GM12878 (cell line): ENCODE data around the gene IRF6. TPM values are rescaled to one million over a fixed set of nuclear protein-coding genes. Genes with fewer than 3 reads are reported as not detected.

ENCODE experiments used
- ATAC-seq: fragments of 200-7000 bp; cut with Tn5 transposase; 3 replicates; pipeline ENCODE4 v1.9.1; 2020; ENCODE audit warnings: mild to moderate bottlenecking, moderate library complexity
- BruUV-seq: library from RNA; stranded (reverse); fragments of 400-500 nt; replicated peaks from 2 replicates; lab custom pipeline; 2021; lab: Mats Ljungman, UMichigan
- CTCF ChIA-PET: fragments of 300-600 bp; sonication (Branson Sonifier 250); formaldehyde crosslinking; extraction: SDS; loops from one replicate; lab custom pipeline; 2021; ENCODE audit warnings: inconsistent platforms; lab: Yijun Ruan, JAX
- POLR2A ChIA-PET: fragments of 350-600 bp; formaldehyde crosslinking; extraction: SDS; loops from one replicate; lab custom pipeline; 2021; ENCODE audit warnings: inconsistent platforms; lab: Charles Lee
- RAD21 ChIA-PET: fragments of 300-600 bp; sonication (Branson Sonifier 250); formaldehyde crosslinking; loops from one replicate; lab custom pipeline; 2023; ENCODE audit warnings: antibody characterized with exemption; ENCODE audit not compliant: unreplicated experiment; lab: Charles Lee
- SMC1A ChIA-PET: fragments of 300-600 bp; sonication (Branson Sonifier 250); formaldehyde crosslinking; loops from one replicate; lab custom pipeline; 2023; ENCODE audit not compliant: unreplicated experiment, uncharacterized antibody; lab: Charles Lee
- DNase-seq: peaks from one replicate; pipeline ENCODE4 v3.0.0-alpha.2; 2011; ENCODE audit warnings: low read depth, low spot score
- FAIRE-seq: peaks from 3 replicates; lab custom pipeline; 2011; peaks lifted over from hg19 to GRCh38; lab: Jason Lieb, UNC
- H2AFZ ChIP-seq: 2 replicates; pipeline ENCODE4 v1.6.0; 2011; ENCODE audit warnings: low read depth, low read length, control low read depth; ENCODE audit not compliant: control insufficient read depth
- H3K27ac ChIP-seq: 2 replicates; pipeline ENCODE4 v1.5.1; 2011; ENCODE audit warnings: control low read depth; ENCODE audit not compliant: control insufficient read depth, insufficient read depth
- H3K27me3 ChIP-seq, 2 experiments: replicated peaks in 1 of 2; 2 replicates each; pipeline versions ENCODE4 v1.6.0 to v1.6.1; 2011; ENCODE audit warnings: low read length in 1 of 2; ENCODE audit not compliant: control insufficient read depth in 2 of 2, insufficient read depth in 2 of 2
- H3K36me3 ChIP-seq, 2 experiments: 2 replicates each; pipeline ENCODE4 v1.5.1; 2011; ENCODE audit warnings: low read length in 1 of 2; ENCODE audit not compliant: control insufficient read depth in 2 of 2, insufficient read depth in 2 of 2
- H3K4me1 ChIP-seq: 2 replicates; pipeline ENCODE4 v1.6.1; 2011; ENCODE audit warnings: mild to moderate bottlenecking, low read length, moderate library complexity, mixed read lengths; ENCODE audit not compliant: control insufficient read depth, insufficient read depth
- H3K4me2 ChIP-seq: 2 replicates; pipeline ENCODE4 v1.6.0; 2011; ENCODE audit warnings: control low read depth; ENCODE audit not compliant: control insufficient read depth, insufficient read depth
- H3K4me3 ChIP-seq: fragments of 200-600 bp; sonication (generic); 2 replicates; pipeline ENCODE4 v1.5.1; 2016
- H3K79me2 ChIP-seq: 2 replicates; pipeline ENCODE4 v1.6.0; 2011; ENCODE audit warnings: low read length; ENCODE audit not compliant: control insufficient read depth, insufficient read depth
- H3K9ac ChIP-seq: 2 replicates; pipeline ENCODE4 v1.8.0; 2011; ENCODE audit warnings: low read length, control low read depth, mixed read lengths; ENCODE audit not compliant: control insufficient read depth, insufficient read depth
- H3K9me3 ChIP-seq: replicated peaks from 3 replicates; pipeline ENCODE4 v1.5.1; 2011; ENCODE audit warnings: mild to moderate bottlenecking, low read length; ENCODE audit not compliant: control insufficient read depth, insufficient read depth
- H4K20me1 ChIP-seq: 2 replicates; pipeline ENCODE4 v1.6.0; 2011; ENCODE audit not compliant: control insufficient read depth, insufficient read depth
- DPF2 ChIP-seq: fragments of 450-650 bp; IDR thresholded peaks from 2 replicates; pipeline ENCODE4 v1.6.1; 2017; ENCODE audit warnings: mild to moderate bottlenecking
- ETV6 ChIP-seq, 2 experiments: fragments of 450-650 bp in 1 of 2; IDR thresholded peaks in 1 of 2; conservative IDR thresholded peaks in 1 of 2; 2 replicates each; pipeline ENCODE4 v1.6.1; 2014; ENCODE audit warnings: antibody characterized with exemption in 1 of 2, borderline replicate concordance in 1 of 2, low read depth in 1 of 2, mild to moderate bottlenecking in 1 of 2, moderate library complexity in 1 of 2
- JUNB ChIP-seq: IDR thresholded peaks from 2 replicates; pipeline ENCODE4 v1.6.1; 2016; ENCODE audit warnings: antibody characterized with exemption, mild to moderate bottlenecking
- JUND ChIP-seq: IDR thresholded peaks from 2 replicates; pipeline ENCODE4 v1.6.1; 2012; ENCODE audit warnings: low read depth, mild to moderate bottlenecking, low read length, improper control_type of control experiment, moderate library complexity
- NR2F1 ChIP-seq: fragments of 450-650 bp; conservative IDR thresholded peaks from 2 replicates; pipeline ENCODE4 v1.6.1; 2017; ENCODE audit warnings: mild to moderate bottlenecking
- POLR2A ChIP-seq: IDR thresholded peaks from 2 replicates; pipeline ENCODE4 v1.6.1; 2011; ENCODE audit warnings: low read depth, mild to moderate bottlenecking, low read length
- RB1 ChIP-seq: fragments of 450-650 bp; formaldehyde crosslinking; IDR thresholded peaks from 2 replicates; pipeline ENCODE4 v1.6.1; 2017; ENCODE audit warnings: mild to moderate bottlenecking, borderline replicate concordance
- RELB ChIP-seq: fragments of 450-650 bp; IDR thresholded peaks from 2 replicates; pipeline ENCODE4 v1.6.1; 2017; ENCODE audit warnings: low read depth, mild to moderate bottlenecking, moderate library complexity
- SPI1 ChIP-seq: IDR thresholded peaks from 2 replicates; pipeline ENCODE4 v1.6.1; 2011; ENCODE audit warnings: low read depth, mild to moderate bottlenecking, low read length, moderate library complexity, borderline replicate concordance; ENCODE audit not compliant: insufficient read depth
- STAT1 ChIP-seq: fragments of 450-650 bp; conservative IDR thresholded peaks from 2 replicates; pipeline ENCODE4 v1.6.1; 2014; ENCODE audit warnings: antibody characterized with exemption, mild to moderate bottlenecking
- ZBTB4 ChIP-seq: fragments of 450-650 bp; formaldehyde crosslinking; IDR thresholded peaks from 2 replicates; pipeline ENCODE4 v1.4.0; 2022; ENCODE audit warnings: mild to moderate bottlenecking, moderate library complexity
- WGBS: methylation state at CpG from one replicate; pipeline ENCODE4 v1.1.6; 2016; ENCODE audit warnings: low lambda C conversion rate; ENCODE audit not compliant: insufficient replicate concordance, insufficient coverage; ENCODE audit errors: missing lambda C conversion rate; 5-methylcytosine and 5-hydroxymethylcytosine counted together
- in situ Hi-C: fragments of 300-500 bp; cut with MboI; formaldehyde crosslinking; loops from 9 replicates; pipeline ENCODE4 v1.14.3; 2018; ENCODE audit warnings: mixed read lengths
- intact Hi-C: fragments of 100-400 bp; cut with micrococcal nuclease; formaldehyde crosslinking; loops from one replicate; pipeline ENCODE4 v1.14.2; 2022; ENCODE audit not compliant: unreplicated experiment
- polyA plus RNA-seq, 11 experiments: library from polyadenylated mRNA; depleted of rRNA in 4 of 11; unstranded in 6 of 11; stranded (reverse) in 5 of 11; fragments of >200 nt; fragmentation: Nextera tagmentation in 4 of 11; fragmentation: Illumina TruSeq in 1 of 11; extraction: Ambion mirVana in 4 of 11; extraction: Trizol in 1 of 11; gene quantifications; 1 replicate in 1 of 11; 2 replicates in 10 of 11; pipeline versions ENCODE4 v1.2.1 to v1.2.3, GENCODE V29; 2011 to 2016; ENCODE audit warnings: inconsistent platforms in 2 of 11, missing spikeins in 2 of 11, low read depth in 1 of 11
- total RNA-seq, 4 experiments: library from RNA; depleted of rRNA in 3 of 4; stranded (reverse); fragments of >200 nt in 3 of 4; fragmentation: Illumina TruSeq in 1 of 4; extraction: Trizol in 1 of 4; gene quantifications; 2 replicates each; pipeline versions ENCODE4 v1.2.1 to v1.2.3, GENCODE V29; 2013 to 2021

Gene IRF6
- total and polyA plus RNA-seq, 10 of the 15 experiments (the other 5 are each of a cell fraction or from before 2014, with no cell fraction given), result 0.04 to 0.50 (median 0.09) TPM; not detected in 1

- 98% methylated on average over 2 of the region's 2 CpGs for WGBS
- ATAC-seq, result no peak
- ChIA-PET RAD21 (interaction anchor here (0.6 to 2.0 kb wide), 2 partner anchors 9 to 29 kb away, joined by 3 to 5 read pairs; no protein-coding TSS in a partner anchor), CTCF (interaction anchor here (0.6 to 7.6 kb wide), 5 partner anchors 24 to 46 kb away, joined by 3 to 56 read pairs (median 3); no protein-coding TSS in a partner anchor), POLR2A (no interaction called here), SMC1A (interaction anchor here (1.9 kb wide), 1 partner anchor 9 kb away, joined by 7 read pairs; no protein-coding TSS in a partner anchor)
- in situ Hi-C loops (no loop called here), intact Hi-C loops (no loop called here)
- Histone ChIP-seq H4K20me1 (no peaks in the 10 kb centered on the region), H3K9ac (no peak overlapping the region), H3K36me3 (peaks cover 7 to 19% of the 10 kb centered on the region in 2 experiments; a peak in 3 of 4 replicates), H2AFZ (no peak overlapping the region), H3K4me2 (no peak overlapping the region), H3K79me2 (no peaks in the 10 kb centered on the region), H3K4me3 (no peak overlapping the region), H3K4me1 (peaks cover 21% of the 10 kb centered on the region), H3K27me3 (no peaks in the 10 kb centered on the region), H3K27ac (no peak overlapping the region), H3K9me3 (no peaks in the 10 kb centered on the region)
- no peak for TF ChIP-seq RB1
- TF ChIP-seq POLR2A, result 0 out of 2 replicates have a peak, but pooled peaks have one; percentile 4
- FAIRE-seq, result no peak
- no peak for DNase-seq
- TSS peak; percentile 19 for BruUV-seq
Measured at GRCh38 chr1:209777587-209777986, 28.4 kb downstream of the IRF6 start.

- SMC1A ChIA-PET, result interaction anchor here (0.9 to 3.1 kb wide), 10 partner anchors 8 to 169 kb away, joined by 3 to 23 read pairs (median 9); partner anchors contain the start of genes C1orf74 and G0S2
- ATAC-seq (peak; percentile 21; the same call in 2 of the 3 replicates), DNase-seq (no peak), FAIRE-seq (peak; percentile 38)
- RAD21 ChIA-PET, result interaction anchor here (0.9 to 2.7 kb wide), 4 partner anchors 10 to 52 kb away, joined by 4 to 13 read pairs (median 6); no protein-coding TSS in a partner anchor
- in situ Hi-C loops, result no loop called here
- no peaks in the 10 kb centered on the region for H3K27me3 ChIP-seq
- no TSS peak for BruUV-seq
- peaks cover 7 to 19% of the 10 kb centered on the region in 2 experiments; a peak in 3 of 4 replicates for H3K36me3 ChIP-seq
- TF ChIP-seq RELB, result no peak
- no peak for TF ChIP-seq JUND
- no peak for TF ChIP-seq ZBTB4 (CRISPR knock-in tag)
- TF ChIP-seq SPI1, result peak; percentile 70
- no peak for TF ChIP-seq JUNB
- no peak for TF ChIP-seq ETV6 (conservative IDR thresholded peaks at IDR 0.05 in 1 of 2, IDR thresholded peaks at IDR 0.05 in 1 of 2; ENCODE audit: borderline replicate concordance in 1 of 2, low read depth in 1 of 2)
- TF ChIP-seq NR2F1, result no peak
- no peak for TF ChIP-seq DPF2
- TF ChIP-seq STAT1, result no peak
- peak overlapping the region; percentile 60; the same call in 1 of the 2 replicates for H3K27ac ChIP-seq
- CTCF ChIA-PET, result interaction anchor here (1.1 to 7.6 kb wide), 7 partner anchors 9 to 52 kb away, joined by 3 to 56 read pairs (median 4); partner anchors contain the start of genes C1orf74 and UTP25
- 21% methylated on average over 2 of the region's 2 CpGs for WGBS
- no peak overlapping the region for H2AFZ ChIP-seq
- no peaks in the 10 kb centered on the region for H4K20me1 ChIP-seq
- peaks cover 34% of the 10 kb centered on the region for H3K4me1 ChIP-seq
- H3K9ac ChIP-seq, result no peak overlapping the region
- no peaks in the 10 kb centered on the region for H3K9me3 ChIP-seq
- POLR2A ChIA-PET, result interaction anchor here (1.3 to 3.2 kb wide), 5 partner anchors 8 to 24 kb away, joined by 3 to 24 read pairs (median 6); partner anchors contain the start of genes C1orf74 and TRAF3IP3
- no peak overlapping the region for H3K4me3 ChIP-seq
- intact Hi-C loops, result no loop called here
- peaks cover 3% of the 10 kb centered on the region; the same call in 1 of the 2 replicates for H3K79me2 ChIP-seq
- peak overlapping the region; percentile 58; the same call in 1 of the 2 replicates for H3K4me2 ChIP-seq
Measured at GRCh38 chr1:209775678-209776077, 30.3 kb downstream of the IRF6 start.
